ENCODE measurements around the gene C13orf42.

The C13orf42 gene

GRCh38 chr13:51050021-51050830 lies 60.8 kb downstream of the C13orf42 start:
- no peak overlapping the region for H3K4ac ChIP-seq (ENCODE audit: low read length)
- no peak overlapping the region for H2AK5ac ChIP-seq (ENCODE audit: low read depth, low read length)

DNA sequence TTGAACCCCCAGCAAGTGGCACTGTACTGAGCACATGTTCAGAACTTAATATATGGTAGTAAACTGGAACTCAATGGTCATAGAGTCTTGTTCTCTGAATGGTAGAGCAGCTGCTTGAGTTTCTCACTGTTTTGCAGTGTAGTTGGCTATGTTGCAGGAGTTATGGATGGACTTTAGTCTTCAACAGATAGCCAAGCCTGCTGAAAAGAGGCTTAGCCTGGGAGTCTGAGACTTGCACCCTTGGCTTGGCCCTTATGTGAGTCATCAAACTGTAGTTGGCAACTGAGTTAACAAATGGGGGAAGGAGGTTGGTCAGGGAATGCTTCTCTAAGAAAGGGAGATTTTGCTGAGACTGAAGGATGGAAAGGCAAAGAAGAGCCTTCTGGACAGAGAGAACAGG lies 62.5 kb downstream of the C13orf42 start:
- Histone ChIP-seq H2BK5ac (ENCODE audit: low read length) (no peak overlapping the region), H3K36me3 (replicated peaks in 1 of 2; ENCODE audit: control insufficient read depth in 2 of 2, insufficient read depth in 2 of 2, low read length in 2 of 2) (no peaks in the 10 kb centered on the region), H3K18ac (ENCODE audit: low read length) (no peak overlapping the region), H2BK120ac (ENCODE audit: low read depth, low read length) (no peak overlapping the region), H3K4me1 (ENCODE audit: control insufficient read depth in 2 of 2, insufficient read depth in 1 of 2, low read depth in 1 of 2, low read length in 2 of 2) (no peaks in the 10 kb centered on the region), H3K14ac (ENCODE audit: low read length) (no peak overlapping the region), H3K9me3 (replicated peaks in 1 of 2; ENCODE audit: control insufficient read depth in 2 of 2, insufficient read depth in 1 of 2, low read depth in 1 of 2, low read length in 2 of 2) (no peaks in the 10 kb centered on the region), H4K91ac (ENCODE audit: low read depth, low read length, poor library complexity) (no peak overlapping the region), H3K23ac (ENCODE audit: low read depth, low read length, poor library complexity) (no peak overlapping the region), H2AK5ac (ENCODE audit: low read depth, low read length) (no peak overlapping the region), H2AFZ (ENCODE audit: low read length) (no peak overlapping the region), H3K4me2 (ENCODE audit: insufficient read depth, low read length, poor library complexity, severe bottlenecking) (no peak overlapping the region), H3K4ac (ENCODE audit: low read length) (no peak overlapping the region), H2BK12ac (ENCODE audit: low read length) (no peak overlapping the region), H3K79me1 (ENCODE audit: low read depth, low read length) (no peaks in the 10 kb centered on the region), H3K27me3 (ENCODE audit: control insufficient read depth in 3 of 3, insufficient read depth in 3 of 3, low read depth in 1 of 3, low read length in 3 of 3) (peaks cover 0 to 3% (median 0%) of the 10 kb centered on the region in 3 experiments), H3K27ac (replicated peaks; ENCODE audit: low read length) (no peak overlapping the region), H3K9ac (ENCODE audit: low read depth, low read length, poor library complexity) (no peak overlapping the region), H3K4me3 (ENCODE audit: low read length in 2 of 2) (no peak overlapping the region), H2BK15ac (ENCODE audit: low read length) (no peak overlapping the region), H4K8ac (ENCODE audit: low read depth, low read length) (no peak overlapping the region)
- no peak for DNase-seq (ENCODE audit: low spot score)

More at GRCh38 chr13:51050021-51050830, 60.8 kb downstream of the C13orf42 start:
- Histone ChIP-seq H3K79me1 (ENCODE audit: low read depth, low read length) (no peaks in the 10 kb centered on the region), H2BK12ac (ENCODE audit: low read length) (no peak overlapping the region), H2BK5ac (ENCODE audit: low read length) (no peak overlapping the region), H3K4me3 (ENCODE audit: low read length in 2 of 2) (no peak overlapping the region), H3K9me3 (replicated peaks in 1 of 2; ENCODE audit: control insufficient read depth in 2 of 2, insufficient read depth in 1 of 2, low read depth in 1 of 2, low read length in 2 of 2) (no peaks in the 10 kb centered on the region), H3K4me1 (ENCODE audit: control insufficient read depth in 2 of 2, insufficient read depth in 1 of 2, low read depth in 1 of 2, low read length in 2 of 2) (no peaks in the 10 kb centered on the region), H4K8ac (ENCODE audit: low read depth, low read length) (no peak overlapping the region), H3K14ac (ENCODE audit: low read length) (no peak overlapping the region), H3K23ac (ENCODE audit: low read depth, low read length, poor library complexity) (no peak overlapping the region), H4K91ac (ENCODE audit: low read depth, low read length, poor library complexity) (no peak overlapping the region), H3K27ac (replicated peaks; ENCODE audit: low read length) (no peak overlapping the region), H2BK15ac (ENCODE audit: low read length) (no peak overlapping the region), H3K4me2 (ENCODE audit: insufficient read depth, low read length, poor library complexity, severe bottlenecking) (no peak overlapping the region), H3K18ac (ENCODE audit: low read length) (no peak overlapping the region), H3K27me3 (ENCODE audit: control insufficient read depth in 3 of 3, insufficient read depth in 3 of 3, low read depth in 1 of 3, low read length in 3 of 3) (peaks cover 0 to 3% (median 0%) of the 10 kb centered on the region in 3 experiments), H3K9ac (ENCODE audit: low read depth, low read length, poor library complexity) (no peak overlapping the region), H2BK120ac (ENCODE audit: low read depth, low read length) (no peak overlapping the region), H3K36me3 (replicated peaks in 1 of 2; ENCODE audit: control insufficient read depth in 2 of 2, insufficient read depth in 2 of 2, low read length in 2 of 2) (no peaks in the 10 kb centered on the region), H2AFZ (ENCODE audit: low read length) (no peak overlapping the region)
- WGBS, 2 donors (ENCODE audit: extremely low coverage in 2 of 2, insufficient read length in 2 of 2, insufficient replicate concordance in 1 of 2), result no CpG with 5 or more reads among the region's 14 CpGs
- no peak for DNase-seq (ENCODE audit: low spot score)

DNA sequence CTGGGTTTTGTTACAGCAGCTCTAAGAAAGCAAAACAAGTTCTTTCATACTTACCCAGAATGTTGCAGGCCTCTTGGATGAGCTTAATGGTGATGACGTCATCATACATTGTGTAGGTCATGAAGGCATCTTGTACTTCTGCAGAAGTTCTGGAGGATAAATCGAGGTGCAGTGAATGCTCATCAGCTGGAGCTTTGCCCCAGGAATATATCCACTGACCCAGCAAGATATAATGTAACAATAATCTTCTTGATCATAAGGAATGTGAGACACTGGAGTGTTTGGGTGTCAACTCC lies 63.0 kb downstream of the C13orf42 start:
- no peaks in the 10 kb centered on the region for H3K79me1 ChIP-seq (ENCODE audit: low read depth, low read length)
- H3K4me2 ChIP-seq (ENCODE audit: insufficient read depth, low read length, poor library complexity, severe bottlenecking), result no peak overlapping the region
- no peaks in the 10 kb centered on the region for H3K9me3 ChIP-seq (replicated peaks in 1 of 2; ENCODE audit: control insufficient read depth in 2 of 2, insufficient read depth in 1 of 2, low read depth in 1 of 2, low read length in 2 of 2)
- H4K91ac ChIP-seq (ENCODE audit: low read depth, low read length, poor library complexity), result no peak overlapping the region
- H4K8ac ChIP-seq (ENCODE audit: low read depth, low read length), result no peak overlapping the region
- H3K9ac ChIP-seq (ENCODE audit: low read depth, low read length, poor library complexity), result no peak overlapping the region
- WGBS, 2 donors (ENCODE audit: extremely low coverage in 2 of 2, insufficient read length in 2 of 2, insufficient replicate concordance in 1 of 2), result no CpG with 5 or more reads among the region's 2 CpGs
- H3K4me3 ChIP-seq (ENCODE audit: low read length in 2 of 2), result no peak overlapping the region
- no peak overlapping the region for H2AK5ac ChIP-seq (ENCODE audit: low read depth, low read length)
- no peak overlapping the region for H2BK12ac ChIP-seq (ENCODE audit: low read length)
- no peak overlapping the region for H3K23ac ChIP-seq (ENCODE audit: low read depth, low read length, poor library complexity)
- no peak overlapping the region for H2BK15ac ChIP-seq (ENCODE audit: low read length)
- no peaks in the 10 kb centered on the region for H3K36me3 ChIP-seq (replicated peaks in 1 of 2; ENCODE audit: control insufficient read depth in 2 of 2, insufficient read depth in 2 of 2, low read length in 2 of 2)
- no peak overlapping the region for H3K18ac ChIP-seq (ENCODE audit: low read length)
- H3K4me1 ChIP-seq (ENCODE audit: control insufficient read depth in 2 of 2, insufficient read depth in 1 of 2, low read depth in 1 of 2, low read length in 2 of 2), result peaks cover 0 to 2% of the 10 kb centered on the region in 2 donors
- no peak overlapping the region for H3K27ac ChIP-seq (replicated peaks; ENCODE audit: low read length)
- H2BK5ac ChIP-seq (ENCODE audit: low read length), result no peak overlapping the region
- DNase-seq (ENCODE audit: low spot score), result no peak
- peaks cover 0 to 3% (median 0%) of the 10 kb centered on the region in 3 experiments for H3K27me3 ChIP-seq (ENCODE audit: control insufficient read depth in 3 of 3, insufficient read depth in 3 of 3, low read depth in 1 of 3, low read length in 3 of 3)
- no peak overlapping the region for H2AFZ ChIP-seq (ENCODE audit: low read length)
- no peak overlapping the region for H3K4ac ChIP-seq (ENCODE audit: low read length)
- no peak overlapping the region for H3K14ac ChIP-seq (ENCODE audit: low read length)
- H2BK120ac ChIP-seq (ENCODE audit: low read depth, low read length), result no peak overlapping the region

GRCh38 chr13:51047434-51048165 lies 63.5 kb downstream of the C13orf42 start:
- no peak overlapping the region for H2BK12ac ChIP-seq (ENCODE audit: low read length)
- H4K91ac ChIP-seq (ENCODE audit: low read depth, low read length, poor library complexity), result no peak overlapping the region
- H3K18ac ChIP-seq (ENCODE audit: low read length), result no peak overlapping the region
- no peak overlapping the region for H2BK15ac ChIP-seq (ENCODE audit: low read length)
- H3K79me1 ChIP-seq (ENCODE audit: low read depth, low read length), result no peaks in the 10 kb centered on the region
- H2AFZ ChIP-seq (ENCODE audit: low read length), result no peak overlapping the region
- no peak overlapping the region for H3K9ac ChIP-seq (ENCODE audit: low read depth, low read length, poor library complexity)
- H3K4ac ChIP-seq (ENCODE audit: low read length), result no peak overlapping the region
- WGBS, 2 donors (ENCODE audit: extremely low coverage in 2 of 2, insufficient read length in 2 of 2, insufficient replicate concordance in 1 of 2), result no CpG with 5 or more reads among the region's 6 CpGs
- no peak for DNase-seq (ENCODE audit: low spot score)
- no peaks in the 10 kb centered on the region for H3K9me3 ChIP-seq (replicated peaks in 1 of 2; ENCODE audit: control insufficient read depth in 2 of 2, insufficient read depth in 1 of 2, low read depth in 1 of 2, low read length in 2 of 2)
- H2BK5ac ChIP-seq (ENCODE audit: low read length), result no peak overlapping the region
- peaks cover 0 to 4% of the 10 kb centered on the region in 2 donors for H3K4me1 ChIP-seq (ENCODE audit: control insufficient read depth in 2 of 2, insufficient read depth in 1 of 2, low read depth in 1 of 2, low read length in 2 of 2)
- no peak overlapping the region for H3K27ac ChIP-seq (replicated peaks; ENCODE audit: low read length)
- H3K36me3 ChIP-seq (replicated peaks in 1 of 2; ENCODE audit: control insufficient read depth in 2 of 2, insufficient read depth in 2 of 2, low read length in 2 of 2), result no peaks in the 10 kb centered on the region
- H3K4me2 ChIP-seq (ENCODE audit: insufficient read depth, low read length, poor library complexity, severe bottlenecking), result no peak overlapping the region
- peaks cover 0 to 3% (median 0%) of the 10 kb centered on the region in 3 experiments for H3K27me3 ChIP-seq (ENCODE audit: control insufficient read depth in 3 of 3, insufficient read depth in 3 of 3, low read depth in 1 of 3, low read length in 3 of 3)
- H3K14ac ChIP-seq (ENCODE audit: low read length), result no peak overlapping the region
- H2BK120ac ChIP-seq (ENCODE audit: low read depth, low read length), result no peak overlapping the region
- no peak overlapping the region for H4K8ac ChIP-seq (ENCODE audit: low read depth, low read length)
- H2AK5ac ChIP-seq (ENCODE audit: low read depth, low read length), result no peak overlapping the region
- H3K23ac ChIP-seq (ENCODE audit: low read depth, low read length, poor library complexity), result no peak overlapping the region
- H3K4me3 ChIP-seq (ENCODE audit: low read length in 2 of 2), result no peak overlapping the region
